GM18499 (cell line): Measurements from ENCODE around the gene CYB561D1.

ENCODE experiments used
- ATAC-seq: cut with Tn5 transposase; IDR thresholded peaks from one replicate; pipeline ENCODE4 v1.9.1; 2021; ENCODE audit warnings: moderate number of reproducible peaks; ENCODE audit not compliant: insufficient read depth, unreplicated experiment

Gene CYB561D1

GRCh38 chr1:109527846-109528695 lies 34.2 kb downstream of the CYB561D1 start:
- no peak for ATAC-seq

GRCh38 chr1:109528712-109529111 lies 34.8 kb downstream of the CYB561D1 start:
- ATAC-seq = no peak

- ATAC-seq = no peak
Observed at GRCh38 chr1:109529881-109530456, 36.1 kb downstream of the CYB561D1 start.

GRCh38 chr1:109530457-109531087 lies 36.7 kb downstream of the CYB561D1 start:
- ATAC-seq = no peak

- no peak for ATAC-seq
Observed at GRCh38 chr1:109531380-109531779, 37.5 kb downstream of the CYB561D1 start.

- ATAC-seq = no peak
Observed at GRCh38 chr1:109531826-109532364, 38.0 kb downstream of the CYB561D1 start.

- ATAC-seq = no peak
Observed at GRCh38 chr1:109532365-109533136, 38.7 kb downstream of the CYB561D1 start.

GRCh38 chr1:109534307-109534858 lies 40.5 kb downstream of the CYB561D1 start:
- no peak for ATAC-seq

- no peak for ATAC-seq
Observed at GRCh38 chr1:109535481-109535880, 41.6 kb downstream of the CYB561D1 start.

GRCh38 chr1:109535971-109536491 lies 42.1 kb downstream of the CYB561D1 start:
- ATAC-seq = no peak

GRCh38 chr1:109537450-109538178 lies 43.7 kb downstream of the CYB561D1 start:
- no peak for ATAC-seq

- ATAC-seq = no peak
Observed at GRCh38 chr1:109538827-109539555, 45.1 kb downstream of the CYB561D1 start.

- no peak for ATAC-seq
Observed at GRCh38 chr1:109539676-109540075, 45.8 kb downstream of the CYB561D1 start, which contains the start of gene GPR61. TSS of gene GPR61 (plus strand) at chr1:109539872. CDS start at chr1:109543023, 3,151 bp downstream.

- no peak for ATAC-seq
Observed at GRCh38 chr1:109541102-109541501, 47.2 kb downstream of the CYB561D1 start.

- ATAC-seq = no peak
Observed at GRCh38 chr1:109542657-109543056, 48.8 kb downstream of the CYB561D1 start.

GRCh38 chr1:109543283-109543987 lies 49.5 kb downstream of the CYB561D1 start:
- ATAC-seq = no peak

- ATAC-seq = no peak
Observed at GRCh38 chr1:109543988-109544735, 50.3 kb downstream of the CYB561D1 start.
